Renal cortical epithelial cell (primary cell): ENCODE results near the gene TMEM209. TPM values are rescaled to one million over a fixed set of nuclear protein-coding genes. Genes with fewer than 3 reads are reported as not detected.
"Not testable (repeated sequence)": the region's sequence is repeated elsewhere in the genome, so short reads cannot be mapped to it uniquely, and the experiment has no call there.

Experiments used
- DNase-seq: peaks from one replicate; pipeline ENCODE4 v3.0.0-alpha.2; 2011; ENCODE audit warnings: low read depth
- total RNA-seq: library from RNA; depleted of rRNA; stranded (reverse); fragments of >200 nt; gene quantifications from 2 replicates; pipeline ENCODE4 v1.2.3, GENCODE V29; 2014

Gene TMEM209
- total RNA-seq, 1 donor from 2014 or later, result 11.4 TPM

GRCh38 chr7:130162196-130162595, 43.0 kb downstream of the TMEM209 start:
- DNase-seq, result no peak

DNA sequence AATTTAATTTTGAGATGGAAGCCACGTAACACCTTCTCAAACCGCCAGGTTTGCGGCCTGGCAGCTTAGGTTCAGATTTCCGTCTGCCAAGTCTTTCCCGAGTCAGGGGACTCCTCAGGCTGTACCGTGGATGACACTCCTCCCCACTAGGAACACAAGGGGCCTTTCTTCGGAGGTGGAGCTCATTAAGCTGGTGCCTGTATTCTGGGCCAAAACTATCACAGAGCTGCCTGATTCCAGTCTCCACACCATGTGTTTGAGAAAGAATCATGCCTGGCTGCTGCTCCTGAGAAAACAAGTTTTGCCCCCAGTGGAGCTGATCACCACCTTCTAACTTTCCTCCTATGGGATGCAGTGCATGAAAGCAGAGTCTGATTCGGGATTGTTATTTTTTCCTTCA, 44.8 kb downstream of the TMEM209 start:
- DNase-seq, result no peak

- no peak for DNase-seq
Measured at GRCh38 chr7:130160023-130160422, 45.2 kb downstream of the TMEM209 start.

- DNase-seq, result no peak
Measured at GRCh38 chr7:130157700-130158099, 47.5 kb downstream of the TMEM209 start.

GRCh38 chr7:130156140-130156539, 49.1 kb downstream of the TMEM209 start:
- DNase-seq, result no peak

GRCh38 chr7:130154501-130155317, 50.5 kb downstream of the TMEM209 start:
- no peak for DNase-seq

- DNase-seq, result peak; percentile 35
Measured at GRCh38 chr7:130154131-130154500, 51.1 kb downstream of the TMEM209 start.

DNA sequence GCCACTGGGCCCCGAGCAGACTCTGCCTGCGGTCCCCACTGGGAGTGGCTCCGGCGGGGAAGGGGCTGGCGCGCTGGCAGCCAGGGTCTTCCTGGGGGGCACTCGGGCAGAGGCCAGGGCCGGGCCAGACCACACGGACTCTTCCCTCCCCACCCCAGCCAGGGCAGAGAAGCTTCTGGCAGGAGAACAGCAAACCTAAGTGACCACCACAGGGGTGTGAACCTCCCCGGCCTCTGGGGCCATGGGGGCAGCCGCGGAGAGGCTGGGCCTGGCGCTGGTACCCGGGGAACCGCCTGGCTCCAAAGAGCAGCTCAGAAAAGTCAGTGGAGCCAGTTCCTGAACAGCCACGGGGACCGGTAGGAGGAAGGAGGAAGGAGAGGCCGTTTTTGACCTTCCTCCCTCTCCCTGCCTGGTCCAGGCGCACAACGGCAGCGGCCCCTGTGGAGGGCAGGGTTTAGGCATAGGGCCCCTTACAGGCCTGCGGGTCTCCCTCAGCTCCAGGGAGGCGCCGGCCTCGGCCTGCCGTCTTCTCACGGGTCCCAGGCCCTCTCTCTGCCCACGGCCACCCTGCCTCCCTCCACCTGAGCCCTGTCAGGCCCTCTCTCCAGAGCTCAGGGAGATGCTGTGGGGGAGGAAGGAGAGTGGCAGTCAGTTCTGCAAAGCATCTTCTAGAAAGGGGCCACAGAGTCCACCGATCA, 51.8 kb downstream of the TMEM209 start:
- no peak for DNase-seq

DNA sequence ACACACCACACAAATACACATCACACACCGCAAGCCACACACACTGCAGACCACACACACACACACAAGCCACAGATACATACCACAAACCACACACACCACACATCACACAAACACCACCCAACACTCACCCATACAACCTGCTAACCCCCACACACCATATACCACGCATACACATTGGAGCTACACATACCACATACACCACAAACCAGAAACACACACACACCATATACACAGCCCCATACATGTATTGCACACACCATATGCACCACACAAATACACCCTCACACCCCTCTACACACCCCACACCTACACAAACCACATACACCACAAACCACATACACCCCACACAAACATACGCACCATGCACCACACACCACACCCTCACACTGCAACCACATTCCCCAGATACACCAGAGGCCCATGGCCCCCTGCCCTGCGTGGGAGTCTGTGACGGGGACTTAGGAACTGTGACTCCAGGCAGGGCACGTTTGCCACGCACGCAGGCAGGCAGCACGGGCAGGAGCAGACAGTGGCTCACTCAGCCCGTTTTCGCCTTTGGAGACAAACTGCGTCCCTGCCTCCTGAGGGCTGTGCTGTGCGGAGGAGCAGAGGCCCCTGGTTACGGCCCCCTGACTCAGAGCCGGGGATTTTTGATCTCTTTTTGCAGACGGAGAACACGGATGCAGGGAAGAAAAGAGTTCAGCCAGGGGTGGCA, 52.6 kb downstream of the TMEM209 start:
- DNase-seq, result no peak

GRCh38 chr7:130151591-130152492, 53.4 kb downstream of the TMEM209 start:
- DNase-seq, result peak; percentile 52

GRCh38 chr7:130150587-130150986, 54.6 kb downstream of the TMEM209 start:
- no peak for DNase-seq

DNA sequence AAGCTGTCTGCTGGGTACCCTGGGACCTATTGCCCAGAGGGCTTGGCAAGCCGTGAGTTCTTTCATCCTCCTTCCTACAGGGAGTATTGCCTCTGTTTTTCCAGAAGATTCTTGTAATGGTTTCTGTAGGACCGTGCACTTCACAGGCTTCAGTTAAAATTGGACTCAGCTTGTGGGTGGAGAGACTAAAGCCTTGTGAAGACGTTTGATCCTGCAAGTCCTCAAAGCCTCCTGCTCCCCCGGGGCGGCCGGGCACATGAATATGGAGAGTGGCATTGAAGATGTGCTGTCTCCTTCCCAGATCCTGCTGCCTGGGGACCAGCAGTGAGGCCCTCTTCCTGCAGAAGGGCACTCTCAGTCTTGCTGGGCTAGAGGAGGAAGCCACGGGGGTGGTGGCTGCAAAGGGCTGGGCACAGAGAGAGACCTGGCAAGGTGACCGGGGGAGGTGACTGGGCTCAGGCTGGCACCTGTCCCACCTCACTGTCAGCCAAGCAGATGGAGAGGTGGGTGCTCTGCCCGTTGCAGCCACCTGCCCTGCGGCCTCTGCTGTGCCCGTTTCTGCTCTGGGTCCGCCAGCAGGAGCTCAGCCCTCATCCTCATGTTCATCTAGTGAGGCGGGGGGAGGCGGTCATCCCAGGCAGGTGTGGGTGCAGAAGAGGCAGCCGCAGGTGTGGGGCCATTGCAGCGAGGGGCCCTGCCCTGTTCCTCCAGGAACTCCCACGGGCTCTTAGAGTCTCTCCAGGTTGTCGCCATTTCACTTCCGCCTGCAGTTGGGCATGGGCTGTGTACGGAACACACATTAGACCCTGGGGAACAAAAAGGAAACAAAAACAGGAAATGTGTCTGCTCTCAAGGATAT, 55.7 kb downstream of the TMEM209 start:
- no peak for DNase-seq

- no peak for DNase-seq
Measured at GRCh38 chr7:130148561-130148960, 56.6 kb downstream of the TMEM209 start.

DNA sequence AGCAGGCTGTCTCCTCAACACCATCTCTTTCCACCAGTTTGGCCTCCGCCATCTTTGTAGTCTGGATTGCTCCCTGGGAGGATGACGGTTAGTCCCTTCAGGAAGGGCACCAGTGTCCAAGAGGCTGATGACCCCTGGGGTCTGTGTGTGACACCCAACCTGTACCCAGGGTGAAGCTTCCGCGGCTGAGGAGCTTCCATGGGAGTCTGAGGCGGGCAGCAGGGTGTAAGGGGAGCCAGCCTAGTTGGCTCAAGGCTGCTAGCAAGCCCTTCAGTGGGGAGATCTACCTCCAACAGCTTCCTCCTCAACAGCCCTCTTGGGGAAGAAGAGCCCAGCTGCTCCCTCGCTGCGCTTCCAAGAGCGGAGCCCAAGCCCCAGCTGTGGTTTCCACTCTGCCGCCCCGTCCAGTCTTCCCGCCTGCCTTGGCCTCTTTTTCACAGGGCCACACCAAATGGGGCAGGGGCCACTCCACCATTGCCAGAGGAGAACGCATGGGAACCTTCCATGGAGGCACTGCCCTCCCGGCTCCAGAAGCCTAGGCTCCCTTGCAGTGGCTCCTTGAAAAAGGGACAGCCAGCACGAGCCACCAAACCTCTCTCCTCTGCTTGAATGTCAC, 57.4 kb downstream of the TMEM209 start:
- DNase-seq, result no peak

GRCh38 chr7:130146693-130147405, 58.4 kb downstream of the TMEM209 start:
- no peak for DNase-seq

GRCh38 chr7:130146142-130146541, 59.1 kb downstream of the TMEM209 start:
- not testable (repeated sequence) for DNase-seq

- DNase-seq, result no peak
Measured at GRCh38 chr7:130145424-130146100, 59.6 kb downstream of the TMEM209 start.

DNA sequence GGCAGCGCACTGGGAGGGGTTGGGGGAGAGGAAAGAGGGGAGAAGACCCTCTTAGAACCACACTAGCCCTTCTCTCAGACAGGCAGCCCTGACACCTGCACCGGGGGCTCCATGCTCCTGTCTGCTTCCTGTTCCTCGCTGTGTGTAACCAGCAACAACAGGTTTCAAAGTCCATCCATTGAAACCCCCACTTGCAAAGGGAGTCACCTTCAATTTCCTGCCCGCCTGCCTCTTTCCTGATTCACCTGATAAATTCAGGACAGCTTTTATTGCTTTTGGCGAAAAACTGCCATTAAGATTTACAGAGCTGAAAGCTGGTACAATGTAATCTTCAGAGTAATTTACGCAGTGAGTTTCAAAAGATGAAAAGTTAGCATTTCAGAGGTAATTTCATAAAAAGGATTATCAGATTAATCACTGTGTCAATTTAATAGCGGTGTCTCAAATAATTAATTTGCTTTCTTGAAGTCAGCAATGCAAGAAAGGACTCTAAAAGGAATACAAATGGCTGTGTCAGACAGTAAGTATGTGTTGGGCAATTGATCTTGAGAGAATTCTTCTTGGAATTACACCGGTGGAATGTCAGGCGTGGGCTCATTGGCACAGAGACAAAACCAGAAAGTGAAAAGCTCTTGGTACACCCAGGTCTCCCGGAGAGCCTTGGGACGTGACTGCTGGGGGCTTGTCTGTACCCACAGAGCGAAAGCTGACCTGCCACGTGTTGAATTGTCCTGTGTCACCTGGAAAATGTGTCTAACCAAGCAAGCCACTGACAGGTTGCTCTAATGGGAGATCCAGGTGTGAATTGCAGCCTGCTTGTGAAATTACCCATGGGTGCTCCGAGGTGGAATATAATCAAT, 60.7 kb downstream of the TMEM209 start:
- DNase-seq, result peak; percentile 98
